Pericardium fibroblast (primary cell): ENCODE data around the gene CD93. TPM values are rescaled to one million over a fixed set of nuclear protein-coding genes. Genes with fewer than 3 reads are reported as not detected.

ENCODE experiments used
- total RNA-seq: library from RNA; depleted of rRNA; stranded (reverse); fragments of >200 nt; gene quantifications from 2 replicates; pipeline ENCODE4 v1.2.3, GENCODE V29; 2015

Gene CD93
- 0.35 and 4.9 TPM in 2 replicates for total RNA-seq

DNA sequence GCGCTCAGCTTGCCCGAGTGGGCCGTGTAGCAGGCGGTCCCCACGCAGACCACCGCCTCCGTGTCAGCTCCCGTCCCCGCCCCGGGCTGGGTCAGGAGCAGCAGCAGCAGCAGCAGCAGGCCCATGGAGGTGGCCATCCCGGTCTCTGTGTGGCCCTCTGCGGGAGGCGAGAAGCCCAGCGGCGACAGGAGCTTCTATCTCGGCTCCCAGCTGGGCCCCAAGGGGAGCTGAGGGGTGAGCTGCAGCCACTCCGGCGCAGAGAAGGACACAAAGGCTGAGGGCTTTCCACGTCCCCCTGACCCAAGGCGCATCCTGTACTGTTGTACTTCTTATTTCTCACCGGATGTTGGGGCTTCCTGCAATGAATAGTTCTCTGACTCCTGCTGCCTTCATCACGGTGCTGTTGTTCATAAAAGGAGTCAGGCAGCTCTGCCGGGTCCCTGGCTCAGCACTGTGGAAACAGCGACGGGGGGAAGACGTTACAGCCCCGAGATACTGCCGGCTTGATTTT lies at the start of gene CD93:
Gene CD93, minus strand, starts transcription at position 269 of the 511 bp plus-strand sequence. Its CDS starts 132 bp downstream, at position 137.

DNA sequence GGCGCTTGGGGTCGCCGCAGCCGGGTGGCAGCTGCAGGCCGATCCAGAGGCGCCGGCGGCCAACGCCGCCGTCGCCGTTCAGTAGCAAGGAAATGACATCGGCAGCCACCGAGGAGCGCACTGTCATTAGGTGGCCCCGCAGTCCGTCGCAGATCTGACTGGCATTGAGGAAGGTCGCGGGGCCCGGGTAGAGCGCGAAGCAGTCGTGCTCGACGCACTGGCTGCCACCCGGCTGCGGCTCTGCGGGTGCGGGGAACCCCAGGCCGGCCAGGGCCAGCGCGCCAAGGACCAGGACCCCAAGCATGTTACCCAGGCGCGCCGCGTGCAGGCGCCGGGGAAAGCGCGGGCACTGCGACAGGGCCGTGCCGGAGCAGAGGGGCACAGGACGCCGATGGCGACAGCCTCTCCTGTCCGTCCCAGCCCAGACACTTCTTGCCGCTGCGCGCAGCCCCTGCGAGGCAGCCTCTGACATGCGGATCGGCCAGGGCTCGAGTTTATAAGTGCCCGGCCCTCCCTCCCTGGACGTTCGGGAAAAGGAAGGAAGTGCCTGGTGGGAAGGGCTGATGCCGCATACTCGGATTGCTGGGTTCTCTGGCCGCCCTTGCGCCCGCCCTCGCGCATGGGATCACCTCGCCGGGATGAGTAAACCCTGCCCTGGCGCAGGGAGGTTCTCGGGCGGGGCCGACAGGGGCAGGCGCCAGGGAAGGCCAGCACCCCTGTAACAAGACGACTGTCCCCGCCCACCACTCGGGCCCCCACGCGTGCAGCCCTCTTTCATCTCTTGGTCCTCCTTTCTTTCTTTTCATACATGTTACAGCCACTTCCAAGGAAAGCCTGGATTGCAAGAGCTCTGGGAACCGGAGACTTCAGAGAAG lies 36.7 kb downstream of the CD93 start, which contains the start of gene THBD:
Gene THBD, minus strand, starts transcription at position 472 of the 875 bp plus-strand sequence. Its CDS starts 168 bp downstream, at position 304.

DNA sequence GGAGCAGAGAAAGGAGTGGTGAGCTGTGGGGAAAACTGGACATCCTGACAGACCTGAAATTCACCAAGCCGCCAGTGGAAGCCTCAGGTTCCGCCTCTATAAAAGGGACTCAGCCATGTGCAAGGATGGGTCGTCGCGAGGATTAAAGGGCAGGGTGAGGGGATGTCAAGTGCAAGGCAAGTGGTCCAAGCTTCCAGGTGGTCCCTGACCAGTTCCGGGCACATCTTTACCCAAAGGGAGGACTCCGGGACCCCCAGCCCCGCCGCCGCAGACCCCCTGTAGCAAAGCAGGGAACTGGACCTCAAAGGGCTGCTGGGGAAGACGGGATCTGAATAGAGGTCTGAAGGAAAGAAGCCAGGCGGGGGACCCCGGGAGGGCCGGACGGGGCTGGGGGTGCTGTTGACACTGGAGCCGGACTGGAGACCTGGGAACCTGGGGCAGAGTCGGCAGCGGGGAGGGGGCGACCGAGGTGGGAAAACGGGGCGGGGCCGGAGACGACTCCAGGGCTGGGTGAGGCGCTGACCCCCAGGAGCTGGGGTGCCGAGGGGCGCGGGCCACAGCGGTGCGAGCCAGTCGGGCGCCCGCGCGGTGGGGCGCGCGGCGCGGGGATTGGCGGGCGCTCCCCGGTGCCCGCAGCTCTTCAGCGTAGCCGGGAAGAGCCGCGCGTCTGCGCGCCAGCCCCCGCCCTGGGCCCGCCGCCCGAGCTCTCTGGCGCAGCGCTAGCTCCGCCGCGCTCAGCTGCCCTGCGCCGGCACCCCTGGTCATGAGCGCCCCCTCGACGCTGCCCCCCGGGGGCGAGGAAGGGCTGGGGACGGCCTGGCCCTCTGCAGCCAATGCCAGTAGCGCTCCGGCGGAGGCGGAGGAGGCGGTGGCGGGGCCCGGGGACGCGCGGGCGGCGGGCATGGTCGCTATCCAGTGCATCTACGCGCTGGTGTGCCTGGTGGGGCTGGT lies 51.1 kb downstream of the CD93 start, which contains the start of gene SSTR4:
Gene SSTR4, plus strand, starts transcription at position 592 of the 951 bp plus-strand sequence. Its CDS starts 172 bp downstream, at position 764.

Other genes starting within 250 kb of the CD93 start
- gene SSTR4, start 51.0 kb downstream of the CD93 start, total RNA-seq = not detected in 2 replicates
- 10.4 and 10.7 TPM in 2 replicates for gene THBD, start 36.7 kb downstream of the CD93 start, total RNA-seq